ENCODE measurements around the gene HNF1B. TPM values are rescaled to one million over a fixed set of nuclear protein-coding genes. Genes with fewer than 3 reads are reported as not detected.

The HNF1B gene
- total and polyA plus RNA-seq, 12 donors, result not detected

DNA sequence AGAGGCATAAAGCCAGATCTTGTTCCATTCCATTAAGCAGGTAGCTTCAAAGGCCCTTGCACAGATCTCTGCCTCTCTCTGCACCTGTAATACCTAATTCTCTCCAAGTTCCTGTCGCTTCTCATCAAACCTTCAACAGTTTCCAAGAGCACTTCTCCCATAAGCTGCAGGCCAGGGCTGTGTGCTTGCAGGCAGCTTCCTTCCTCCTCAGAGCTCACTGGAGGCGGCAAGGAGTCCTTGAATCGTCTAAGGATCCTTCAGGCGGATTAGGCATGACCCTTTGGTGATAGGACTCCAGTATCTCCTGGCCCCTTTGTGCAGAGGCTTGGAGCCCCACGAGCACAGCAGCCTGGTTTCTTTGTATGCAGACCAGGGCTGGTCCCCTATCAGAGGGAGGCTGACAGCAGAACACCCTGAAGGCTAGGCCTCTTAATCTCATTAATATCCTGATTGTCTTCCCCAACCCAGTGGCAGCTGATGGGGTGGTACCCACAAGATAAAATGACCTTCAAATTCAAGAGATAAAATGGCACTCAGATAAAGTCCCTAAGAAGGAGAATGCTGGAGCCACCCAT is 19.8 kb downstream of the HNF1B start:
- Histone ChIP-seq H3K4me3 (no peak overlapping the region), H3K36me3 (no peaks in the 10 kb centered on the region), H3K27ac (no peak overlapping the region), H3K27me3 (no peaks in the 10 kb centered on the region), H3K9me3 (no peaks in the 10 kb centered on the region), H3K4me1 (no peaks in the 10 kb centered on the region)
- TF ChIP-seq, protein P1, sequence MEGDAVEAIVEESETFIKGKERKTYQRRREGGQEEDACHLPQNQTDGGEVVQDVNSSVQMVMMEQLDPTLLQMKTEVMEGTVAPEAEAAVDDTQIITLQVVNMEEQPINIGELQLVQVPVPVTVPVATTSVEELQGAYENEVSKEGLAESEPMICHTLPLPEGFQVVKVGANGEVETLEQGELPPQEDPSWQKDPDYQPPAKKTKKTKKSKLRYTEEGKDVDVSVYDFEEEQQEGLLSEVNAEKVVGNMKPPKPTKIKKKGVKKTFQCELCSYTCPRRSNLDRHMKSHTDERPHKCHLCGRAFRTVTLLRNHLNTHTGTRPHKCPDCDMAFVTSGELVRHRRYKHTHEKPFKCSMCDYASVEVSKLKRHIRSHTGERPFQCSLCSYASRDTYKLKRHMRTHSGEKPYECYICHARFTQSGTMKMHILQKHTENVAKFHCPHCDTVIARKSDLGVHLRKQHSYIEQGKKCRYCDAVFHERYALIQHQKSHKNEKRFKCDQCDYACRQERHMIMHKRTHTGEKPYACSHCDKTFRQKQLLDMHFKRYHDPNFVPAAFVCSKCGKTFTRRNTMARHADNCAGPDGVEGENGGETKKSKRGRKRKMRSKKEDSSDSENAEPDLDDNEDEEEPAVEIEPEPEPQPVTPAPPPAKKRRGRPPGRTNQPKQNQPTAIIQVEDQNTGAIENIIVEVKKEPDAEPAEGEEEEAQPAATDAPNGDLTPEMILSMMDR (IDR thresholded peaks at IDR 0.05), result no peak
- 63 to 67% methylated on average over 5 of the region's 5 CpGs for WGBS, 2 donors
- no peak for DNase-seq
- intact Hi-C loops (cut with DNase I), result no loop called here
- ATAC-seq, result no peak

DNA sequence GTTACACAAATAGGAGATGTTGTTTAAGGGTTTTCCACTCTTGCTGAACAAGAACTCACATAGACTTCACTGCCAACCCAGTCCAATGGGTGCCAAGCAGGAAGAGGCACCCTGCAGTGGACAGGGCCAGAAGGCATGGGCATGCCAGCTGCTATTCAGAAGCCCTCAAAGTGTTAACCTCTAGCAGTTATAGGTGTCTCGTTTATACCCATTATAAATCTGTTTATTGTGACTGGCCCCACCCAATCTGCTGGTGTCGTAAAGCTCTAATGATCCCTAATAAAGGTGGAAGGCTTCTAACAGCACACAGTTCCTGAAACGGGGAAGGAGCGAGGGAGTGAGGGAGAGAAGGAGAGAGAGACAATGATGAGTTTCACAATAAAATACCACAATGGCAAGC is 23.9 kb downstream of the HNF1B start:
- TF ChIP-seq, protein P1 (IDR thresholded peaks at IDR 0.05), result no peak
- Histone ChIP-seq H3K27me3 (peaks cover 0 to 6% (median 4%) of the 10 kb centered on the region in 7 donors), H3K4me1 (peaks cover 0 to 16% (median 0%) of the 10 kb centered on the region in 9 donors), H3K9me3 (no peaks in the 10 kb centered on the region), H3K36me3 (no peaks in the 10 kb centered on the region), H3K4me3 (no peak overlapping the region), H3K27ac (no peak overlapping the region)
- ATAC-seq (no peak), DNase-seq (no peak)
- intact Hi-C loops (cut with DNase I), result no loop called here
- 74 to 81% methylated on average over 4 of the region's 4 CpGs for WGBS, 2 donors

DNA sequence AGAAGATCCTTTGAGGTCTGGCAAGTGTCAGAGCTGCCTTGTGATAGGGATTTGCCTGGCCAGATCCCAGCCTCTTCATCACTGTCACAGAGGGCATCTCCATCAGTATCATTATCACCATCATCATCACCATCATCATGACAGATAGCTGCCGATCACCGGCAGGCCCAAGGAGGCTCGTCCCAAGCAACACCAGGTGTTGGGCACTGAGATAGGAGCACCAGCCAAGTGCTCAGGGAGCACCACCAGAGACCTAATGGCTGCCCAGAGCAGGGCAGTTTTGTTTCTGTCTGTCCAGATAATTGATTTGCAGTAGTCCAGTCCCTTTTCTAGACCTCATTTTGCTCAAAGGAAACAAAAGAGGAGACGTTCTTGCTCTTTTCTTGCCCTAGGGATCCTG is 25.0 kb downstream of the HNF1B start:
- H3K27me3 ChIP-seq, result peaks cover 0 to 7% (median 4%) of the 10 kb centered on the region in 7 donors
- DNase-seq (no peak), ATAC-seq (no peak)
- H3K4me3 ChIP-seq, result no peak overlapping the region
- H3K36me3 ChIP-seq, result no peaks in the 10 kb centered on the region
- WGBS, 2 donors, result 67 to 73% methylated on average over 4 of the region's 4 CpGs
- intact Hi-C loops (cut with DNase I), result loop anchor here in 1 of 10 donors (10.0 kb wide), 1 partner anchor 65 kb away; no protein-coding TSS in a partner anchor
- no peak overlapping the region for H3K27ac ChIP-seq
- TF ChIP-seq, protein P1 (IDR thresholded peaks at IDR 0.05), result no peak
- peaks cover 0 to 16% (median 0%) of the 10 kb centered on the region in 9 donors for H3K4me1 ChIP-seq
- no peaks in the 10 kb centered on the region for H3K9me3 ChIP-seq

DNA sequence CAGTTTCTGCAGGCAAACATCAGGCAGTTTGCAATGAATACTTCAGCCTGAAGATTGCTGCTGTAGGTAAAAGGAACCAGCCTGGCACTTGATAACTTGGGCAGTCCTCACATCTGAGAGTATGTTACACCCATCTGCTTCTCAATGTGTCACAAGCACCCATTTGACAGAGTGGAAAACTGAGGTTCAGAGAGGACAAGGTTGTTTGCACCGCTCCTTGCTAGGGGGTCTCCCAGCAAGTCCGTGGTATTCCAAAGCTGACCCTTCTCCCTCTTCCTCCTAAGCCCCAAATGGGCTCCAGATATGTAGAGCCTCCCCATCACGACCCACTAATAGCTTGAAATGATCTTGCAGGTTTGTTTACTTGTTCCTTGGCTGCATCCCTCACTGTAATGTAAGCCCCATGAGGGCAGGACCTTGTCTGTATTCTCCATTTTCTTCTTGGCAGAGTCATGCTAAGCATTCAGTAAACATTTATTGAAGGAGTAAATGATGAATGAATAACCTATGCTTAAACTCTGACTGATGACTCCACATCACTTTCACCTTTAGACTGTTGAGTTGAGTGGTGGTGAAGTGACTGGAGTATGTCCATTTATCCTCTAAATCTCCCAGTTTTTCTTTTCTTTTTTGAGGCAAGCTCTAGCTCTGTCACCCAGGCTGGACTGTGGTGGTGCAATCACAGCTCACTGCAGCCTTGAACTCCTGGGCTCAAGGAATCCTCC is 26.4 kb downstream of the HNF1B start:
- peaks cover 0 to 16% (median 0%) of the 10 kb centered on the region in 9 donors for H3K4me1 ChIP-seq
- DNase-seq, result no peak
- ATAC-seq, result no peak
- TF ChIP-seq, protein P1 (IDR thresholded peaks at IDR 0.05), result no peak
- 90% methylated on average over 3 of the region's 3 CpGs for WGBS, 2 donors
- no peaks in the 10 kb centered on the region for H3K9me3 ChIP-seq
- no peaks in the 10 kb centered on the region for H3K36me3 ChIP-seq
- intact Hi-C loops (cut with DNase I), result loop anchor here in 1 of 10 donors (10.0 kb wide), 1 partner anchor 64 kb away; no protein-coding TSS in a partner anchor
- H3K27me3 ChIP-seq, result peaks cover 0 to 17% (median 4%) of the 10 kb centered on the region in 7 donors
- H3K4me3 ChIP-seq, result no peak overlapping the region
- no peak overlapping the region for H3K27ac ChIP-seq
